Thymus (tissue), 11 donors: ENCODE results near the gene ZNFX1. TPM values are rescaled to one million over a fixed set of nuclear protein-coding genes. Genes with fewer than 3 reads are reported as not detected.

Experiments
- DNase-seq, 9 donors: peaks; one replicate each; pipeline ENCODE4 v3.0.0-alpha.2; 2013; ENCODE audit warnings: low spot score in 9 of 9, low read depth in 6 of 9, missing footprints in 1 of 9
- H3K27ac ChIP-seq, 2 donors: one replicate each; pipeline ENCODE4 v1.5.1; 2013; ENCODE audit warnings: control low read depth in 1 of 2, low read depth in 1 of 2, low read length in 1 of 2, mild to moderate bottlenecking in 1 of 2, moderate library complexity in 1 of 2
- H3K27me3 ChIP-seq, 2 donors: one replicate each; pipeline ENCODE4 v1.5.1; 2013; ENCODE audit warnings: low read length in 1 of 2; ENCODE audit not compliant: control insufficient read depth in 2 of 2, insufficient read depth in 1 of 2
- H3K36me3 ChIP-seq, 2 donors: one replicate each; pipeline ENCODE4 v1.5.1; 2013; ENCODE audit warnings: low read length in 1 of 2, mild to moderate bottlenecking in 1 of 2, moderate library complexity in 1 of 2; ENCODE audit not compliant: control insufficient read depth in 2 of 2, insufficient read depth in 2 of 2
- H3K4me1 ChIP-seq, 2 donors: one replicate each; pipeline ENCODE4 v1.5.1; 2013; ENCODE audit warnings: low read length in 2 of 2; ENCODE audit not compliant: control insufficient read depth in 2 of 2, insufficient read depth in 2 of 2
- H3K4me3 ChIP-seq, 2 donors: one replicate each; pipeline ENCODE4 v1.5.1; 2013; ENCODE audit warnings: low read length in 2 of 2, control low read depth in 1 of 2, mild to moderate bottlenecking in 1 of 2
- H3K9me3 ChIP-seq, 2 donors: one replicate each; pipeline ENCODE4 v1.5.1; 2013; ENCODE audit warnings: low read length in 1 of 2, mild to moderate bottlenecking in 1 of 2; ENCODE audit not compliant: control insufficient read depth in 2 of 2, insufficient read depth in 1 of 2
- WGBS: extraction: QIAGEN DNeasy Blood & Tissue Kit; methylation state at CpG from one replicate; pipeline ENCODE4 v1.1.7; 2013; 5-methylcytosine and 5-hydroxymethylcytosine counted together
- polyA plus RNA-seq: library from polyadenylated mRNA; stranded (reverse); fragments of 200-250 nt; gene quantifications from one replicate; pipeline ENCODE4 v1.2.3, GENCODE V29; 2013
- total RNA-seq: library from RNA; stranded (reverse); fragments of 120-200 nt; gene quantifications from one replicate; pipeline ENCODE4 v1.2.4, GENCODE V29; 2013
- donor health status: healthy.

The ZNFX1 gene
- total and polyA plus RNA-seq, 2 donors, result 9.4 to 16.5 TPM

DNA sequence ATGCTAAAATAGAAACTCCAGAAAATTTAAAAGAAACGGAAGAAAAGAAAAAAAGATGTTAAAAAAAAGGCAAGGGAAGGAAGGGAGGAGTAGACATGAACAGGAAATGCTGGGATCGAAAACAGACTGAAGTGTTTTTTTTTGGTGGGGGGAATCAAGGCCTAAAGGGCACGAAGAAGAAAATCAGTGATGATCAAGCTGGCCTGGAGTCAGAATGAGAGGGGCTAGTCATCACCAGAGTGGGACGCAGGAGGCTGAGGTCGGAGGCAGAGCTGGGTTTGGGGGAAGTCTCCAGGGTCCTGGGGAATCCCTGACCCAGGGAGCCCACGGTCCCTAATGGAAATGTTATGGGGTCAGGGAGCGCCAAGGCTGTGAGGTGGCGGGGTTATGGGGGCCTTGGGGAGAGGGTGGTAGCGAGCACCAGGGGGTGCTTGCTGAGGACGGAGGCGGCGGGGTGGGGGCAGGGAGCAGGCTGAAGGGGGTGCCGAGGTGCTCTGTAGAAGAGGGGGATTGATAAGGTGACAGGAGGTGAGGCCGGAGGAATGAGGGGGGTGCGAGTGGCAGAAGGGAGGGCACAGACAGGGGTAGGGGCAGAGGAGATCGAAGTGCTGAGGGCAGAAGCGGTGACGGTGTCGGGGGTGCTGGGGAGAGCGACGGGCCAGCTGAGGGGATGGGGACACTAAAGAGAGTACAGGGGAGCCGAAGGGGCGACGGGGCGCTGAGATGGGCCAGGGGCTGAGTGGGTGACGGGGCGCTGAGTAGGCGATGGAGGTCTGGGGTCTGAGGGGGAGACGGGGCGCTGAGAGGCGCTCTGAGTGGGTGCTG lies 684 bp downstream of the ZNFX1 start:
- Histone ChIP-seq H3K27me3 (no peaks in the 10 kb centered on the region), H3K9me3 (peaks cover 15 to 22% of the 10 kb centered on the region in 2 donors), H3K4me3 (peak overlapping the region; percentile 75 to 95), H3K36me3 (peaks cover 38 to 55% of the 10 kb centered on the region in 2 donors), H3K27ac (peak overlapping the region; percentile 93 to 98), H3K4me1 (peaks cover 20 to 23% of the 10 kb centered on the region in 2 donors)
- WGBS, result 3% methylated on average over 31 of the region's 31 CpGs
- peak in 4 of 9 donors; percentile 18 to 36 (median 26) for DNase-seq

GRCh38 chr20:49276161-49276960 lies 1.5 kb downstream of the ZNFX1 start:
- WGBS, result 39% methylated on average over 3 of the region's 3 CpGs
- peak overlapping the region; percentile 75 to 95 for H3K4me3 ChIP-seq
- H3K36me3 ChIP-seq, result peaks cover 33 to 54% of the 10 kb centered on the region in 2 donors
- DNase-seq, result peak in 3 of 9 donors; percentile 14 to 49 (median 18)
- peak overlapping the region; percentile 74 to 93 for H3K27ac ChIP-seq
- peaks cover 20 to 23% of the 10 kb centered on the region in 2 donors for H3K4me1 ChIP-seq
- no peaks in the 10 kb centered on the region for H3K27me3 ChIP-seq
- H3K9me3 ChIP-seq, result peaks cover 13 to 19% of the 10 kb centered on the region in 2 donors

GRCh38 chr20:49275636-49276035 lies 2.2 kb downstream of the ZNFX1 start:
- Histone ChIP-seq H3K27ac (peak overlapping the region in 1 of 2 donors; percentile 31), H3K27me3 (no peaks in the 10 kb centered on the region), H3K36me3 (peaks cover 33 to 54% of the 10 kb centered on the region in 2 donors), H3K9me3 (peaks cover 7 to 12% of the 10 kb centered on the region in 2 donors), H3K4me1 (peaks cover 17 to 23% of the 10 kb centered on the region in 2 donors), H3K4me3 (no peak overlapping the region)
- no peak for DNase-seq
- WGBS, result 95% methylated on average over 2 of the region's 2 CpGs

DNA sequence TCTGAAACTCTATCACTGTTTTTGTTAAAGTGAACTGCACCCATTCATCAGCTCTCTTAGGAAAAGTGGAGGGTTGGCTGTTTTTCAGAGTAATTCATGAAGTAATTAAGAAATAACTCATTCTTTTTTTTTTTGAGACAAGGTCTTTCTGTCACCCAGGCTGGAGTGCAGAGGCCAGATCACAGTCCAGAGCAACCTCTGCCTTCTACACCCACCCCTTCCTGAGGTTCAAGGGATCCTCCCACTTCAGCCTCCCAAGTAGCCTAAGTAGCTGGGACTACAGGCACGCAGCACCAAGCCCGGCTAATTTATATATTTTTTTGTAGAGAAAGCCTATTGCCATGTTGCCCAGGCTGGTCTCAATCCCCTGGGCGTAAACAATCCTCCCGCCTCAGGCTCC lies 2.6 kb downstream of the ZNFX1 start:
- peaks cover 33 to 54% of the 10 kb centered on the region in 2 donors for H3K36me3 ChIP-seq
- H3K4me1 ChIP-seq, result peaks cover 14 to 23% of the 10 kb centered on the region in 2 donors
- no peaks in the 10 kb centered on the region for H3K27me3 ChIP-seq
- H3K9me3 ChIP-seq, result peaks cover 4 to 8% of the 10 kb centered on the region in 2 donors
- no peak overlapping the region for H3K27ac ChIP-seq
- WGBS, result 83% methylated on average over 4 of the region's 4 CpGs
- no peak for DNase-seq
- no peak overlapping the region for H3K4me3 ChIP-seq

DNA sequence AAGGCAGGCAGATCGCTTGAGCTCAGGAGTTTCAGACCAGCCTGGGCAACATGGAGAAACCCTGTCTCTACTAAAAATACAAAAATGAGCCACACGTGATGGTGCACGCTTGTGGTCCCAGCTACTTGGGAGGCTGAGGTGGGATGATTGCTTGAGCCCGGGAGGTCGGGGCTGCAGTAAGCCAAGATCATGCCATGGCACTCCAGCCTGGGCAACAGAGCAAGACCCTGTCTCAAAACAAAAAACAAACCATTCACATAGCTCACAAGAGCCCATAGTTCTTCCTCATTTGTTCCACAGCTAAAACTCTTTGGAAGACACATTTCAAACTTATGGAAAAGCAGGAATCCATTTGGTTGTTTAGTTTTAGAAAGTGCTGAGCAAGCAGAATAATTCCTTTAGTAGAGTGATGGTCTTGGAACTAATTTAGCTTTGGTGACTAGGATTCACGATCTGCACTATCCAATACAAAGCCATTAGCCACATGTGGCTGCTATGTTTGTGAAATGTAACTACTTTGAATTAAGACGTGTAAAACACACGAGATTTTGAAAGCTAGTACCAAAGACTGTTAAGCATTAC lies 4.1 kb downstream of the ZNFX1 start:
- Histone ChIP-seq H3K36me3 (peaks cover 36 to 55% of the 10 kb centered on the region in 2 donors), H3K4me3 (no peak overlapping the region), H3K27ac (no peak overlapping the region), H3K27me3 (no peaks in the 10 kb centered on the region), H3K4me1 (peaks cover 9 to 14% of the 10 kb centered on the region in 2 donors), H3K9me3 (no peaks in the 10 kb centered on the region)
- no peak for DNase-seq
- WGBS, result 97% methylated on average over 8 of the region's 8 CpGs

DNA sequence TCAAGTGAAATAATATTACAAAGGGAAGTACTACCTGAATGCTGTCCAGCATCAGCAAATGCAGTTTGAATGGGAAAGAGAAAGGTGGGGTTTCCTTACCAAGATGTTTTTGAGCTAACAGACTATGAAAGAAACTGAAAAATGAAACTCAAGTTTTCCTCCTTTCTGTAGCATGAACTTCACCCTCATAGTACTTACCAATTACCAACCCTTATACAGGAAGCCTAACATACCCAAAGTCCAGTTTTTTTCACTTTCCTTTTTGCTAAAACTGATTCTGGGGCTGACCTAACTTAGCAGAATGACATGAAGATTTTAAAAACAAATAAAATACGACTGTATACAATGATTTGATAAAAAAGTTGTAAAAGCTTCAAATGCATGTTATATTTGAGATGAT lies 5.2 kb downstream of the ZNFX1 start:
- Histone ChIP-seq H3K4me3 (no peak overlapping the region), H3K9me3 (no peaks in the 10 kb centered on the region), H3K27me3 (no peaks in the 10 kb centered on the region), H3K4me1 (peaks cover 9 to 14% of the 10 kb centered on the region in 2 donors), H3K27ac (no peak overlapping the region), H3K36me3 (peaks cover 36 to 58% of the 10 kb centered on the region in 2 donors)
- no peak for DNase-seq
- WGBS, result 95% methylated on average over 1 of the region's 1 CpG

GRCh38 chr20:49270736-49271135 lies 7.1 kb downstream of the ZNFX1 start:
- no peak overlapping the region for H3K4me3 ChIP-seq
- H3K4me1 ChIP-seq, result peaks cover 0 to 3% of the 10 kb centered on the region in 2 donors
- peaks cover 36 to 62% of the 10 kb centered on the region in 2 donors for H3K36me3 ChIP-seq
- no peaks in the 10 kb centered on the region for H3K27me3 ChIP-seq
- DNase-seq, result no peak
- no peaks in the 10 kb centered on the region for H3K9me3 ChIP-seq
- 99% methylated on average over 5 of the region's 5 CpGs for WGBS
- no peak overlapping the region for H3K27ac ChIP-seq

DNA sequence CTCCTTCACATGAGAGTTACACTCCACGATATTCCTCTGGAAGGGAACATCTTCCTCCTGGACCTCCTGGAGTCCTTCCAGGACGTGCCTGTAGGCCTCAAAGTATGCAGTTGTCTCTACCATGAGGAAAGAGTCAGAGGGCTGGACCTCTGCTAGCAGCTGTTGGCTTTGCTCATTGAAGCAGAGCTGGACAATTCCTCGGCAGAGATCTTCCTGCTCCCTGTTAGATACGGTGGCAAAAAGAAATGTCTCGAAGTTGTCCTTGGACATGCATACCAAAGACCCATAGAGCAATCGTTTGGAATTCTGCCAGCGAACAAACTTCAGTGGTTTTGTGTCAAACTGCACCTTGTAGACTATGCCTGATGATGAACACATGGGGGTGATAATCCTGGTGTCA lies 7.7 kb downstream of the ZNFX1 start:
- H3K27ac ChIP-seq, result no peak overlapping the region
- no peaks in the 10 kb centered on the region for H3K27me3 ChIP-seq
- no peak overlapping the region for H3K4me3 ChIP-seq
- no peak for DNase-seq
- H3K4me1 ChIP-seq, result peaks cover 0 to 2% of the 10 kb centered on the region in 2 donors
- H3K36me3 ChIP-seq, result peaks cover 33 to 64% of the 10 kb centered on the region in 2 donors
- 95% methylated on average over 7 of the region's 7 CpGs for WGBS
- H3K9me3 ChIP-seq, result no peaks in the 10 kb centered on the region
